Retinal pigment epithelial cell (primary cell): ENCODE measurements around the gene FES.
A peak's percentile ranks its signal among the peaks of the same experiment; 100 is the strongest.

Experiments used
- DNase-seq: peaks from one replicate; pipeline ENCODE4 v3.0.0-alpha.2; 2010; ENCODE audit warnings: low read depth
- H3K4me3 ChIP-seq: 2 replicates; pipeline ENCODE4 v1.5.1; 2011; ENCODE audit warnings: mild to moderate bottlenecking, low read length, control low read depth, moderate library complexity
- CTCF ChIP-seq: conservative IDR thresholded peaks from 2 replicates; pipeline ENCODE4 v1.5.1; 2011; ENCODE audit warnings: low read depth, low read length, control low read depth, inconsistent platforms

Gene FES

GRCh38 chr15:90931828-90932659 lies 47.7 kb downstream of the FES start, which contains the start of gene HDDC3:
Gene HDDC3, minus strand, starts transcription at chr15:90932549. Its CDS starts 9 bp downstream, at chr15:90932540.
- H3K4me3 ChIP-seq: peak within 1 kb of the TSS; percentile 81
- no peak for DNase-seq
- TF ChIP-seq CTCF: peak; percentile 91

DNA sequence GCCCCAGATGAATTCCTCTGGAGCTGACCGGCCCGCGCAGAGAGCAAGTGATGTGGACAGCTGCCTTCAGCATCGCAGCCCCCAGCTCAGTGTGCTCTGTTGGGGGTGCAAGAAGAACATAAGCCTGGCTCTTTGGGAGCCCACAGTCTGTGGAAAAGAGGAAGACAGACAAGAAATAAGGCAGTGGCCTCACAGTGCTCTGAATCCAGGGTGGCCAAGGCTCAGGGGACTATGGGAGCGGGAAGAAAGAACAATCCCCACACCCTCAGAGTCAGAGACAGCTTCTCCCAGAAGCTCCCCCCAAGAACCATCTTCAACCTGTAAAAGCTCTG lies 48.3 kb downstream of the FES start:
- DNase-seq: no peak
- H3K4me3 ChIP-seq: no peak overlapping the region
- no peak for TF ChIP-seq CTCF

DNA sequence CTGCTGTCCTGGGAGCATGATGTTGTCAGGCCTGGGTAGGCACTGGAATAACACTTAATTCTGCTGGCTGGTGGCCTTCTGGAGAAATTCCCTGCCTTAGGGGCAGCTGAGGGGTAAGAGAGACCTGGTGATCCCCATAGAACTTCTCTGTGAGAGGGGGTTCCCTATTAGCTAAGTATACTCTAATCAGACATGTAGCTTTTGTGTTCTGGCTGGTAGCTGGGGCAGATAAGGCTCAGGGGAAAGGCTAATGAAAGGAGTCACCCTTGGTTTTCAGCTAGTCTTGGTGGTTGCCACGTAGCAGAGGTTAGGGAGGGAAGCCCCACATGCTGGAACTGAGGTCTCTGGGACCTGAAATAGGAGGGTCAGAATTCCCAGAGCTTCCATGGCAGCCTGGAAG lies 49.0 kb downstream of the FES start:
- H3K4me3 ChIP-seq: no peak overlapping the region
- no peak for TF ChIP-seq CTCF
- no peak for DNase-seq

DNA sequence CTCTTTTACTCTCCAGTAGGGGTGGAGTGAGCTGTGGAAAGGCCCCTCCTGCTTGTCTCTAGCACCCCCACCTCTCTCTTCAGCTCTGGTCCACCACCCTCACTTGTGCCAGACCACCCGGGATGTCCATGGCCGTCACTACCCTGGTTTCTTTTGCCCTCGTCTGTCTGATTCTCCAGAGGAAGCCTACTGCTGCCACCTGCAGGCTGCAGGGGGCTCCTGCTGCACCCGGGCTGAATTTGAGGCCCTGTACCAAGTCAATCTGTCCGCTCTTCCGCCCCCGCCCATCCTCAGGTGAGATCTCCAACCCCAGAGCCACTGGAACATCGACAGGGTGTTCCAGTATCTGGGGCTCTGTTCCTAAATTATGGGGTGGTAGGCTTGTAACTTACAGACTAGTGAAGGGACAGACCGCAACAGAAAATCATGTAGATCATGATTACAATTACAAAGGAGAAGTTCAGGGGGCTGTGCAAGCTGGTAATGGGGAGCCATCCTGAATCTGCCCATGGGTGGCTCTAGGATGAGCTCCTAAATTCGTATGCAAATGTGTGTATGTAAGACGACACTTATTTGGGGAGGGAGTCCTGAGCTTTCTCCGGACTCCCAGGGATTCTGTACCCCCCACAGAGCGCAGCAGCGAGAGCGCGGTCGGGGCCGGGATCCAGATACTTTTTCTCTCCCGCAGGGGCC lies 50.1 kb downstream of the FES start:
- TF ChIP-seq CTCF: peak; percentile 95
- DNase-seq: no peak
- H3K4me3 ChIP-seq: peak overlapping the region; percentile 74

DNA sequence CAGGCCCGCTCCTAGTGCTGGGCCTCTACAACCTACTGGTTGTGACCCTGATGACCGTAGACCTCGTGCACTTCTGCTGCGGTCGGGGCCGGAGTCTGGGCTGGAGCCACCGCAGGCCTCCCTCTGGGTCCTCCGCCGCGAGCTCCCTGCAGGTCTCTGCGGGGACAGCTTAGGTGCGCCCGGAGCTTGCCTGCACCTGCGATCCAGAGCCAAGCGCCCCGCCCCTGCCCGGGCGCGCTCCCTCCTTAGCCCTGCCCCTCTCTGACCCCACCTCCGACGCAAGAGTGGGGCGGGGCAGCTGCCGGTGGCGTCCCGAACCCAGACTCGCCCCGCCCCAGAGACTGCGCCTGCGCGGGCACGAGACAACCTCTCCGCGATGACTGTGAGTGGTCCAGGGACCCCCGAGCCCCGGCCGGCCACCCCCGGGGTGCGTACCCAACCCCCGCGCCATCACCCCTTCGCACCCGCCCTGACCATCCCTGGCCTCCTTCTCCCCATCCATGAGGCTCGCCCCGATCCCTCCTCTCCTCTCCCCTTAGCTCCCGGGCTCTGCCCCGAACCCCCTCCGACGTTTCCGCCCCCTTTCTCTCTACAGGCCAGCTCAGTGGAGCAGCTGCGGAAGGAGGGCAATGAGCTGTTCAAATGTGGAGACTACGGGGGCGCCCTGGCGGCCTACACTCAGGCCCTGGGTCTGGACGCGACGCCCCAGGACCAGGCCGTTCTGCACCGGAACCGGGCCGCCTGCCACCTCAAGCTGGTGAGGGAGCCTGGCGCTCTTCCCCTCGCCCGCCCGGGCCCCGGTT lies 50.8 kb downstream of the FES start, which contains the start of gene UNC45A:
Gene UNC45A (plus strand): TSS at position 337 of the 803 bp plus-strand sequence. CDS start 40 bp downstream, at position 377.
- H3K4me3 ChIP-seq: peak within 1 kb of the TSS; percentile 74
- DNase-seq: no peak
- TF ChIP-seq CTCF: peak; percentile 5

- DNase-seq: no peak
- no peak for TF ChIP-seq CTCF
- no peak overlapping the region for H3K4me3 ChIP-seq
These were observed 52.5 kb downstream of the FES start for GRCh38 chr15:90936823-90937222.
